Suprapubic skin (tissue), 4 donors: ENCODE results near the gene SMIM36. TPM values are rescaled to one million over a fixed set of nuclear protein-coding genes. Genes with fewer than 3 reads are reported as not detected.
"Not testable (repeated sequence)": the region's sequence is repeated elsewhere in the genome, so short reads cannot be mapped to it uniquely, and the experiment has no call there.

Source experiments
- DNase-seq, 2 donors: peaks; one replicate each; pipeline ENCODE4 v3.0.0-alpha.2; 2019; ENCODE audit warnings: low spot score in 2 of 2
- H3K27ac ChIP-seq: fragments of 200-600 bp; sonication (generic); one replicate; pipeline ENCODE4 v1.5.1; 2019
- H3K27me3 ChIP-seq: fragments of 200-600 bp; sonication (generic); one replicate; pipeline ENCODE4 v1.5.1; 2019
- H3K36me3 ChIP-seq: fragments of 200-600 bp; sonication (generic); one replicate; pipeline ENCODE4 v1.5.1; 2019
- H3K4me1 ChIP-seq: fragments of 200-600 bp; sonication (generic); one replicate; pipeline ENCODE4 v1.5.1; 2019
- H3K4me3 ChIP-seq: fragments of 200-600 bp; sonication (generic); one replicate; pipeline ENCODE4 v1.5.1; 2019; ENCODE audit warnings: mild to moderate bottlenecking
- H3K9me3 ChIP-seq: fragments of 200-600 bp; sonication (generic); one replicate; pipeline ENCODE4 v1.5.1; 2019
- EP300 ChIP-seq: sonication (generic); formaldehyde crosslinking; IDR thresholded peaks from one replicate; pipeline ENCODE4 v1.6.1; 2017; ENCODE audit warnings: antibody characterized with exemption
- POLR2A ChIP-seq, 2 donors: fragments of 450-650 bp; IDR thresholded peaks; one replicate each; pipeline ENCODE4 v1.6.1; 2017; ENCODE audit warnings: antibody characterized with exemption in 2 of 2, mild to moderate bottlenecking in 2 of 2, moderate library complexity in 2 of 2
- POLR2AphosphoS5 ChIP-seq, 3 donors: sonication (generic); formaldehyde crosslinking; IDR thresholded peaks; one replicate each; pipeline ENCODE4 v1.6.1; 2017; ENCODE audit warnings: antibody characterized with exemption in 3 of 3
- WGBS: methylation state at CpG from one replicate; pipeline ENCODE4 v1.1.5; 2018; 5-methylcytosine and 5-hydroxymethylcytosine counted together
- total RNA-seq, 4 donors: library from RNA; depleted of rRNA; stranded (reverse); fragments of >200 nt; gene quantifications; one replicate each; pipeline ENCODE4 v1.1.0, GENCODE V29; 2016
- TF ChIP-seq, protein P1 (sequence below), 2 donors: fragments of 200-600 bp in 1 of 2; fragments of 450-650 bp in 1 of 2; sonication (generic) in 1 of 2; IDR thresholded peaks; one replicate each; pipeline ENCODE4 v1.5.1; 2016 to 2019; ENCODE audit warnings: antibody characterized with exemption in 2 of 2, mild to moderate bottlenecking in 1 of 2, moderate library complexity in 1 of 2

The SMIM36 gene
- total RNA-seq, 4 donors from 2014 or later = not detected

DNA sequence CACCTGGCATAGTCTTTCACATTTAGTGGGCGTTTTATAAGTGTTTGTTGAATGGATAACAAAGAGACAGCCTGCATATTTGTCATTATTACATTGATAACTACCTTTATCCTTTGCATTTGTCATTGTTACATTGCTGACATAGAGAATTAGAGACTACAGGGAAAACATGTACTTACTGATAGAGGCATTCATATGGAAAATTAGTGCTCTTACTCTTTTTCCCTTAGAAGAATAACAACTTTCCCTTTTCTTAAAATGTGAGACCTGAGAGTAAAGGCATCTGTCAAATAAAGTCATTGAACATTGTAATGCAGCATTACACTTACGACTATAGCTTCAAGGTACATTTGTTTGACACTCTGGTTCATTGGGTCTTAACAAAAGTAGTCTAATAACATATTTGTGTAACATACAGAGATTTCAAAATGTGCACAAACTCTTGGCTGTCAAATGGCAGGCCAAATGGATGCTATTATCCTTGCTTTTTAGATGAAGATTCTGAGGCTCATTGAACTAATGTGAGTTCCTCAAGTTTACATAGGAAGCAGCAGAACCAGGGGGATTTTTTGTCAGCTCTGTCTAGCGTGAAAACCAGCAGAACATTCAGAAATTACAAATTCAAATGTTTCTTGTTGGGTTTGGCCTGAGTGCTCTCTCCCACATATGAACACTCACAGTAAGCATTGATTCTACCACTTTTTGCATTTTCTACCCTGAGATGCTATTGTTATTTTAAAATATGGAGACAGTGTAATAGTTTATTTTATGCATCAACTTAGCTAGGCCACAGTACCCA lies 28.5 kb downstream of the SMIM36 start:
- no peak overlapping the region for H3K4me3 ChIP-seq
- 88% methylated on average over 3 of the region's 3 CpGs for WGBS
- H3K9me3 ChIP-seq = no peaks in the 10 kb centered on the region
- no peak for TF ChIP-seq EP300
- TF ChIP-seq, protein P1, sequence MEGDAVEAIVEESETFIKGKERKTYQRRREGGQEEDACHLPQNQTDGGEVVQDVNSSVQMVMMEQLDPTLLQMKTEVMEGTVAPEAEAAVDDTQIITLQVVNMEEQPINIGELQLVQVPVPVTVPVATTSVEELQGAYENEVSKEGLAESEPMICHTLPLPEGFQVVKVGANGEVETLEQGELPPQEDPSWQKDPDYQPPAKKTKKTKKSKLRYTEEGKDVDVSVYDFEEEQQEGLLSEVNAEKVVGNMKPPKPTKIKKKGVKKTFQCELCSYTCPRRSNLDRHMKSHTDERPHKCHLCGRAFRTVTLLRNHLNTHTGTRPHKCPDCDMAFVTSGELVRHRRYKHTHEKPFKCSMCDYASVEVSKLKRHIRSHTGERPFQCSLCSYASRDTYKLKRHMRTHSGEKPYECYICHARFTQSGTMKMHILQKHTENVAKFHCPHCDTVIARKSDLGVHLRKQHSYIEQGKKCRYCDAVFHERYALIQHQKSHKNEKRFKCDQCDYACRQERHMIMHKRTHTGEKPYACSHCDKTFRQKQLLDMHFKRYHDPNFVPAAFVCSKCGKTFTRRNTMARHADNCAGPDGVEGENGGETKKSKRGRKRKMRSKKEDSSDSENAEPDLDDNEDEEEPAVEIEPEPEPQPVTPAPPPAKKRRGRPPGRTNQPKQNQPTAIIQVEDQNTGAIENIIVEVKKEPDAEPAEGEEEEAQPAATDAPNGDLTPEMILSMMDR (IDR thresholded peaks at IDR 0.05) = no peak
- no peak for TF ChIP-seq POLR2AphosphoS5 (IDR thresholded peaks at IDR 0.05)
- no peak for TF ChIP-seq POLR2A (IDR thresholded peaks at IDR 0.05)
- no peaks in the 10 kb centered on the region for H3K36me3 ChIP-seq
- DNase-seq = no peak
- peaks cover 5% of the 10 kb centered on the region for H3K27me3 ChIP-seq
- no peak overlapping the region for H3K27ac ChIP-seq
- no peaks in the 10 kb centered on the region for H3K4me1 ChIP-seq

- no peaks in the 10 kb centered on the region for H3K36me3 ChIP-seq
- no peak overlapping the region for H3K27ac ChIP-seq
- no peak overlapping the region for H3K4me3 ChIP-seq
- TF ChIP-seq, protein P1 (IDR thresholded peaks at IDR 0.05) = no peak
- no peak for TF ChIP-seq POLR2A (IDR thresholded peaks at IDR 0.05)
- TF ChIP-seq EP300 = no peak
- TF ChIP-seq POLR2AphosphoS5 (IDR thresholded peaks at IDR 0.05) = no peak
- DNase-seq = no peak
- H3K4me1 ChIP-seq = no peaks in the 10 kb centered on the region
- H3K9me3 ChIP-seq = no peaks in the 10 kb centered on the region
- H3K27me3 ChIP-seq = peaks cover 5% of the 10 kb centered on the region
Observed at GRCh38 chr17:55480631-55481315, 30.5 kb downstream of the SMIM36 start.

GRCh38 chr17:55479903-55480302 lies 31.3 kb downstream of the SMIM36 start:
- H3K4me3 ChIP-seq = no peak overlapping the region
- no peak overlapping the region for H3K27ac ChIP-seq
- no peaks in the 10 kb centered on the region for H3K4me1 ChIP-seq
- no peak for TF ChIP-seq POLR2AphosphoS5 (IDR thresholded peaks at IDR 0.05)
- no peak for TF ChIP-seq POLR2A (IDR thresholded peaks at IDR 0.05)
- TF ChIP-seq, protein P1 (IDR thresholded peaks at IDR 0.05) = no peak
- TF ChIP-seq EP300 = no peak
- DNase-seq = no peak
- no peaks in the 10 kb centered on the region for H3K36me3 ChIP-seq
- H3K27me3 ChIP-seq = peaks cover 5% of the 10 kb centered on the region
- no peaks in the 10 kb centered on the region for H3K9me3 ChIP-seq
- WGBS = 86% methylated on average over 2 of the region's 2 CpGs

DNA sequence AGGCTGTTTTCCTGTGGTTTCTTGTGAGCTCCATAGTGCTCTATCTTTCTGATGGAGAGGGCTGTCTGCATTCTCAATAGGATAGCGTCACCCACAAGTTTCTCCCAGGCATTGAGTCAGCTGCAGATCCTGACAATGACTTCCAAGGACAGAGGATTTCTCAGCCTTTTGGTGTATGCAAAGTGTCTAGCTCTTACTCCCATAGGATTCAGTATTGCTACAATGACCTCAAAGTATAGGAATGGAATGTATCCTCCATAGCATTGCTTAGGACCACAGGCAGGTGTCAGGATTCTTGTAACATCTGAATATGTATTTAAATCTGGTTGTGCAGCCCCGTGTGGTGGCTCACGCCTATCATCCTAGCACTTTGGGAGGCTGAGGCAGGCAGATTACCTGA lies 32.3 kb downstream of the SMIM36 start:
- no peaks in the 10 kb centered on the region for H3K4me1 ChIP-seq
- WGBS = 88% methylated on average over 3 of the region's 3 CpGs
- no peak for TF ChIP-seq EP300
- TF ChIP-seq POLR2A (IDR thresholded peaks at IDR 0.05) = no peak
- TF ChIP-seq POLR2AphosphoS5 (IDR thresholded peaks at IDR 0.05) = no peak
- TF ChIP-seq, protein P1 (IDR thresholded peaks at IDR 0.05) = no peak

GRCh38 chr17:55466671-55467070 lies 44.6 kb downstream of the SMIM36 start:
- DNase-seq = no peak
- Histone ChIP-seq H3K36me3 (no peaks in the 10 kb centered on the region), H3K27me3 (no peaks in the 10 kb centered on the region), H3K4me1 (peaks cover 4% of the 10 kb centered on the region), H3K4me3 (no peak overlapping the region), H3K27ac (no peak overlapping the region), H3K9me3 (no peaks in the 10 kb centered on the region)
- TF ChIP-seq POLR2A (IDR thresholded peaks at IDR 0.05) (no peak), EP300 (no peak), POLR2AphosphoS5 (IDR thresholded peaks at IDR 0.05) (no peak)
- TF ChIP-seq, protein P1 (IDR thresholded peaks at IDR 0.05) = no peak
- WGBS = 52% methylated on average over 7 of the region's 7 CpGs

More for the DNA sequence above, 32.3 kb downstream of the SMIM36 start:
- Histone ChIP-seq H3K27ac (no peak overlapping the region), H3K9me3 (no peaks in the 10 kb centered on the region), H3K27me3 (peaks cover 5% of the 10 kb centered on the region), H3K36me3 (no peaks in the 10 kb centered on the region), H3K4me3 (no peak overlapping the region)
- no peak for DNase-seq

DNA sequence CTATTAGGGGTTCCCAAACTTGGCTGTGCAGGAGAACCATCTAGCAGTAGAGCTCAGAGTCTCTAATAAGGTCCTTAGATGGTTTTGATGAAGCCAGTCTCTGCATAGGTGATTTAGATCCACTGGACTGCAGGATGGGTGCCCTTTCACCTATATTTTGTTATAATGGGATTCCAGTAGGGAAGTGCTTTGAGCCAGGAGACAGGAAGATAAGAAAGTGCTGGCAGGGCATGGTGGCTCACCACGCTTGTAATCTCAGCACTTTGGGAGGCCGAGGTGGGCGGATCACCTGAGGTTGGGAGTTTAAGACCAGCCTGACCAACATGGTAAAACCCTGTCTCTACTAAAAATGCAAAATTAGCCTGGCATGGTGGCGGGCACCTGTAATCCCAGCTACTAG lies 45.5 kb downstream of the SMIM36 start:
- not testable (repeated sequence) for DNase-seq, H3K27ac ChIP-seq

More for the DNA sequence above, 45.5 kb downstream of the SMIM36 start:
- H3K9me3 ChIP-seq, H3K4me3 ChIP-seq, H3K36me3 ChIP-seq, H3K27me3 ChIP-seq, H3K4me1 ChIP-seq: not testable (repeated sequence)
- WGBS = 83% methylated on average over 4 of the region's 4 CpGs
